Epithelial cell of esophagus (primary cell): ENCODE data around the gene PARVG.

Experiments
- DNase-seq: peaks from one replicate; pipeline ENCODE4 v3.0.0; 2010; ENCODE audit warnings: low read depth
- H3K4me3 ChIP-seq: 2 replicates; pipeline ENCODE4 v1.5.1; 2011; ENCODE audit warnings: mild to moderate bottlenecking, low read length, control low read depth
- CTCF ChIP-seq: IDR thresholded peaks from 2 replicates; pipeline ENCODE4 v1.5.1; 2011; ENCODE audit warnings: low read depth, mild to moderate bottlenecking, low read length, control low read depth, inconsistent platforms; ENCODE audit not compliant: insufficient read depth; ENCODE audit errors: missing control alignments

PARVG gene

DNA sequence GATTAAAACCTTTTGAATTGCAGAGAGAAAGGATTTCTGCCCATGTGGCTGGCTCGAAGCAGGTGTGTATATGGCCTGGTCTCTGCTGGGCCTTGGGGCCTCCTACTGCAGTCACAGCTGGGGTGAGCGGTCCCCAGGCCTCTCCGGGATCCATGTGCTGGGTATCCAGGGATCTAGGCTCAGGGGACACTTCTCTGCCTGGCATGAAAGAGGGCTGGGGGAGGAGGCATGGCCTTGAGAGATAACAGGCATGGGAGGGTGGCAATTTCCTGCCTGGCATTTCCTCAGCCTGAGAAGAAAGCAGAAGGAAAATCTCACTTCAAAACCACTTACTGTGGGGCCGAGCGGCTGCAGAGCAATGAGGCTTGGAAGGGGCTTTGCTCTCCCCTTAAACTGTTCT is 20.3 kb upstream of the PARVG start:
- no peak for TF ChIP-seq CTCF
- H3K4me3 ChIP-seq, result no peak overlapping the region
- DNase-seq, result no peak

- H3K4me3 ChIP-seq, result no peak overlapping the region
- DNase-seq, result no peak
- TF ChIP-seq CTCF, result no peak
These were observed 19.1 kb upstream of the PARVG start for GRCh38 chr22:44161673-44162072.

DNA sequence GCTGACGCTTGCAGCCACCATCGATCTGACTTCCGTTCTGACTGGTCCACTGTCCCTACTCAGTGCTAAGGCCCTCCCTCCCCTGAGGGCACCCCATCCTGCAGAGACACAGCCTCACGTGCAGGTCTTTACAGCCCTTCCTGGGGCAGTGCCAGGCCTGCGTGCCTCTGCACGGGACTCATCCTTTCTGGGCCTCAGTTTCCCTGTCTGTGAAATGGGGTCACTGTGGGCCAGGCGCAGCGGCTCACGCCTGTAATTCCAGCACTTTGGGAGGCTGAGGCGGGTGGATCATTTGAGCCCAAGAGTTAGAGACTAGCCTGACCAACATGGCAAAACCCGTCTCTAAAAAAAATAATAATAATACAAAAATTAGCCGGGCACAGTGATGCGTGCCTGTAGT is 17.8 kb upstream of the PARVG start:
- no peak overlapping the region for H3K4me3 ChIP-seq
- no peak for TF ChIP-seq CTCF
- DNase-seq, result no peak

GRCh38 chr22:44163536-44163935 is 17.2 kb upstream of the PARVG start:
- H3K4me3 ChIP-seq, result no peak overlapping the region
- no peak for TF ChIP-seq CTCF
- no peak for DNase-seq

- no peak for TF ChIP-seq CTCF
- no peak for DNase-seq
- H3K4me3 ChIP-seq, result no peak overlapping the region
These were observed 16.7 kb upstream of the PARVG start for GRCh38 chr22:44164031-44164430.

GRCh38 chr22:44165286-44165874 is 15.3 kb upstream of the PARVG start:
- no peak for TF ChIP-seq CTCF
- H3K4me3 ChIP-seq, result no peak overlapping the region

GRCh38 chr22:44166498-44167276 is 14.0 kb upstream of the PARVG start:
- TF ChIP-seq CTCF, result no peak
- no peak for DNase-seq
- H3K4me3 ChIP-seq, result no peak overlapping the region

More at GRCh38 chr22:44165286-44165874, 15.3 kb upstream of the PARVG start:
- DNase-seq, result no peak
